HG03432 (cell line): ENCODE data around the gene ADGRF3.
"Not testable (repeated sequence)": the region's sequence is repeated elsewhere in the genome, so short reads cannot be mapped to it uniquely, and the experiment has no call there.

ENCODE experiments used
- ATAC-seq: cut with Tn5 transposase; IDR thresholded peaks from one replicate; pipeline ENCODE4 v1.9.1; 2021; ENCODE audit warnings: mild to moderate bottlenecking, moderate library complexity; ENCODE audit not compliant: unreplicated experiment

ADGRF3 gene

DNA sequence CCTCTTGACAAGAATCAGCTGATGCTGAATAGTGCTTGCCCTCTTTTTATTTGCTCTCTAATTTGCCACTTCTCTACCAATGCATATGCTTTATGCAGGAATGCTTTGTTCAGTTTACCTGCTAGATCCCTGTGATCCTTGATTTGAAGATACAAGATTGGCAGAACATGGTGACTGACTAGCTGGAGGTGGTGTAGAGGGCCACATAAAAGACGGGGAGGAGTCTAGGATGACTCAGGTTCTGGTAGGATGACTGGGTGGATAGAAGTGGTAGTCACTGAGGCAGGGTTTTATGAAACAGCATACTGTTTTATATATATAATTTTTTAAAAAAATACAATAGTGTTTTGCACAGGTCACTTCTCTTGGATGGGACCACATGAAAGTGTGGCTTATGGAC is 6.3 kb upstream of the ADGRF3 start:
- no peak for ATAC-seq

DNA sequence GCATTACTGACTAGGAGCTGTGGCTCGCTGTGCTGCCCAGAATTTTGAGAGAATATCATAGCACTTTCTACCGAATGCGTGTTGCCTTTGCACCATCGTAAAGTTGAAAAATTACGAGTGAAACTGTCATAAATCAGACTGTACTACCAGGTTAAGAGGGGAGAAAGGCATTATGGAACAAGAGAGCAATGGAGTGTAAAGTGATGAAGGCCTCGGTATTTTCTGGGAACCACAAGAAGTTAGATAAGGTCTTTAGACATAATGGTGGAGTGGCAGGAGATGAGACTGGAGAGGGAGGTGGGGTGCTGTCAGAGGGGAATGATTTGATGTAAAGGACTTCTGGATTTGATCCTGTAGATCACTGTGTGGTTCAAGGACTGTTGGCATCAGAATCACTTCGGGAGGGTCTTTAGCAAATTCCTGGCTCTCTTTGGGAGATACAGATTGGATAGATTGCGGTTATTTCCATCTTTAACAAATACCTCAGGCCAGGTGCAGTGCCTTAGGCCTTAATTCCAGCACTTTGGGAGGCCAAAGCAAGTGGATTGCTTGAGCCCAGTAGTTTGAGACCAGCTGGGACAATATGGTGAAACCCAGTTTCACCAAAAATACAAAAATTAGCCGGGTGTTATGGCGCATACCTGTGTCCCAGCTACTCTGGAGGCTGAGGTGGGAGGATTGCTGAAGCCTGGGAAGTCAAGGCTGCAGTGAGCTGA is 4.9 kb upstream of the ADGRF3 start:
- no peak for ATAC-seq

DNA sequence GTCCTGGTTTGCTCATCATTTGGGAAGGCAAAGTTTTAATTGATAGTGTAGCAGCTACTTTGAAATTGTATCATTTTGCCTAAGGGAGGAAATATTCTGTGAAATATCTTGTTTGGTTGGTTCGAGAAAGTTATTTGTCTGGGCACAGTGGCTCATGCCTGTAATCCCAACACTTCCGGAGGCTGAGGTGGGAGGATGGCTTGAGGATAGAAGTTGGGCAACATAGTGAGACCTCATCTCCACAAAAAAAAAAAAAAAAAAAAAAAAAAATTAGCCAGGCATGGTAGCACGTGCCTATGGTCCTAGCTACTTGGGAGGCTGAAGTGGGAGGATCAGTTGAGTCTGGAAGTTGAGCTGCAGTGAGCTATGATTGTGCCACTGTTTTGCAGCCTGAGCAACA is 3.1 kb upstream of the ADGRF3 start:
- ATAC-seq: no peak

DNA sequence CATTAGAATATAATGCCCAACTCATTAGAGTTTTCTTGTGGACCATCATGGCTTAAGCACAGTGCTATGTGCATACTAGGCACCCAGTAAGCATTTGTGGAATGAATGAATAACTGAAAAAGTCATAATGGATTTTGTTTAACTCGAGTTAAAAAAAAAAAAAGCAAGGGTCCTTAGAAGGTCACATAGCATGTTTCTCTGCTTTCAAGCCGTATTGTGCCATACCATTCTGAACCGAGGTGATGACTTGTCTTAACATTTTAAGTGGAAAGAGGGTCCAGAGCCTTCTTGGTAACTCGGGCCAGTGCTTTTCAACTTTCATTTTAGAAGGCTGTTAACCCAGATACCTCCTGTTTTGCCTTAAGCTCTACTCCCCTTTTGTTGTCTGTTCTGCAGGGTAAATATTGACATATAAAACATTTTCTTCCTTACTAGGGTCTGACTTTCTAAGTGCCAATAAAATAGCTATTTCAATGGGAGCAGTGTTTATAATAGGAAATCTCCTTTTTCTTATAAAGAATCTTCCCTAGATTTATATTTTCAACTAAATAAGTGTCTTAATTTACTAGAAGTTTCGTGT is 787 bp upstream of the ADGRF3 start:
- no peak for ATAC-seq

DNA sequence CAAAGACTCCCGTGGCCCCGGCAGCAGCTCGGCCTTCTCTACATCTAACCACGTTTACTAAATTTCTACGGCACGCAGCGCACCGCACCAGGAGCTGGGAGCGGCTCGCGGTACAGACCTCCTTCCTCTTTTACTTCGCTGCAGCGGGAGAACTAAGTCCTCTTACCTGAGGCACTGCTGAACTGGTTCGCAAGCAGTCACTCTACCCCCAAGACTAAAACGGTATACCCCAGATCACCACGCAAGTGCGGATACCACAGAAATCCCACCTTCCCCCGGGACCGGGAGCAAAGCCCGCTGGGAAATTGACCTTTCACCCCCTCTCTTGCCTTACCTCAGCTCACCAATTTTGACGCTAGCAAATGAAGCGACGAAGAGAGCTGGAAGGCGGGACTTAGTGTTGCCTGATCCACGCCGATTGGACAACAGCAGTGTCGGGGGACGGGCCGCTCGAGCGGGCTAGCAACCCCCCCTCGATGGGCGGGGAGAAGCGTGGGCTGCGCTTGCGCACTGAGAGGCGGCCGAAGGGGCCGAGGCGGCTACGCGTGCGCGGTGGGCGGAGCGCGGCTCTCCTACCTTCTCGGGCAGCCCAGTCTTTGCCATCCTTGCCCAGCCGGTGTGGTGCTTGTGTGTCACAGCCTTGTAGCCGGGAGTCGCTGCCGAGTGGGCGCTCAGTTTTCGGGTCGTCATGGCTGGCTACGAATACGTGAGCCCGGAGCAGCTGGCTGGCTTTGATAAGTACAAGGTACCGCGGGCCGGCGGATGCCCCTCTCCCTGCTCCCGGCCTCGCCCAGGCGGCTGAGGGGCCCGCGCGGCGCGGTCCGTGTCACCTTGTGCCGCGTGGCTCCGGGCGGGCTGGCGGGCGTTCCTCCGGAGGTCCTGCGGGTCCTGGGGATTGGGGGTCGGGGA is 790 bp downstream of the ADGRF3 start, which contains the start of gene SELENOI:
Gene SELENOI, plus strand, starts transcription at position 599 of the 909 bp plus-strand sequence. Its CDS starts 90 bp downstream, at position 689.
- peak; percentile 91 for ATAC-seq

DNA sequence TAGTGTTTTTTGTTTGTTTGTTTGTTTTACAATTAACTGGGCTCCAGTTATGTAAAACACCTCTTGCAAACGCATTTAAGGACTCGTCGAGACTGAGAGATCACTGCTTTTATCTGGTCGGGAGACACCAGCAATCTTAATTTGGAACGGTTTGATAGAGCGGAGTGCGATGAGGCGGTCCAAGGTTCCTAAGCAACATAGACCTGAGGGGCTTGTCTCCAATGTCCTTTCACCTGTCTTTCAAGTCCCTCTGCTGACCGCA is 1.4 kb downstream of the ADGRF3 start:
- no peak for ATAC-seq

DNA sequence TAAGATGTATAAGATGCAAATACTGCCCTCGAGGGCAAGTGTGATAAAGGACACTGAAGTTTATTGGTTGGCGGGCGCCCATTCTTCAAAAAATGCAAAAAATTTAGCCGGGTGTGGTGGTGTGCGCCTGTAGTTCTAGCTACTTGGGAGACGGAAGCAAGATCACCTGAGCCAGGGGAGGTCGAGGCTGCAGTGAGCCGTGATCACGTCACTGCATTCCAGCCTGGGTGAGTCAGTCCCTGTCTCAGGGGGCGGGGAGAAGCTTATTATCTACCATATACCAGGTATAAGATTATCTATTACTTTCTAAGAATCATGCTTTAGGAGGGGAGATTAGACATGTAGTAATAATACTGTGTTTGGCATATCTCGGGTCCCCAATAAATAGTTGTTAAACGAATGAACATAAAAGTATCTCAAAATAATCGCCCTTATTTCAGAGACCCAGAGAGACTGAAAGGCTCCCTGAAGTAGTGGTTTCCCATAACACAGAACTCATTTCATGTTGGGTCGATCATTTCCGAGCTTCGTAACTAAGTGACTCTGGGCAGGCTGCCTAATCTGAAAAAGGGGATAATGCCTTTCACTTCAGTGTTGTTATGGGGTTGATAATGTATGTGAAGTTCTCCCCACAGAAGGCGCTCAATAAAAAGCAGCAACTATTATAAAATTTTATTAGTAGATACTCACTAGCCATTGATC is 1.9 kb downstream of the ADGRF3 start:
- no peak for ATAC-seq

DNA sequence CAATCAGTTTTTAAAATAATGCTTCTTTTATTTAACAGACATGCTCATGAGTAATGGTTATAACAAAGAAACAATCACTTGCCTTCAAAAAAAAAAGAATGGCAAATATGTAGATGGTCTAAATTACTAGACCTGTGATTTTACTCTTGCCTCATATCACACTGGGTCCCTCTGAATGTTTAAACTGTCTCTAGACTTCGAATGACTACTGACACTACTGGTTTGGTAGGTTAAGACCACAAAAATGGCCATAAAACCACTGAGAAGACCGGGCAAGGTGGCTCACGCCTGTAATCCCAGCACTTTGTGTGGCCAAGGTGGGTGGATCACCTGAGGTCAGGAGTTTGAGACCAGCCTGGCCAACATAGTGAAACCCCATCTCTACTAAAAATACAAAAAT is 5.8 kb downstream of the ADGRF3 start:
- ATAC-seq: no peak

DNA sequence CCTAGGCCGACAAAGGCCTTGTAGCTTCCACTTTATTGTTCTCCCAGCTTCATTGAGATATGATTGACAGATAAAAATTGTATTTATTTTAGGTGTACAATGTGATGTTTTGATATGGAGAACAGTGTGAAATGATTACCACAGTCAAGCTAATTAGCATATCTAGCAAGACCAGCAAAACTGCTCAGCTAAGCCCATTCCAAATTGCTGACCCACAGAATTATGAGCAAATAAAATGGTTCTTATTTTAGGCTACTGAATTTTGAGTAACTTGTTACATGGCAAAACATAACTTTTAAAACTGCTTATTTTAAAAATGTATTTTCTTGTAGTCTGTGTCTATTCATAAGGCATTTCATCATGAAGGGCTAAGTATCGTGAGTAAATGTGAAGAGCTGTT is 9.3 kb downstream of the ADGRF3 start:
- no peak for ATAC-seq

DNA sequence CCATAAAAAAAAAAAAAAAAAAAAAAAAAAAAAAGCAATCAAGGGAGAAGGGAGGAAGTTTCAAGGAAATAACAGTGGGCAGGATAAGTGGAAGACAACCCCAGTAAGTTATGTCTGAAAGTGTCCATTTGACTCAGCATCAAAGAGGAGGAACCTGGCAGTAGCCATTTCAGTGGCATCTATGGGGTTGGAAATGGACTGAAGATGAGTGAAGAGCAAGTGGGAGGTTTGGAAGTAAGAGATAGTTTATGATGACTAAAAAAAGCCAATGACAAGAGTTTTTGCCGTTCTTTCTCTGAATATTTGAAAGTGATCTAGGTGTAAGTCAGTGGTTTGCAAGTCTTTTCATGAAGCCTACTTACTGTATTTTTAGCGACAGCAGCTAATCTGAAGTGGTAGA is 9.9 kb downstream of the ADGRF3 start:
- ATAC-seq: no peak

DNA sequence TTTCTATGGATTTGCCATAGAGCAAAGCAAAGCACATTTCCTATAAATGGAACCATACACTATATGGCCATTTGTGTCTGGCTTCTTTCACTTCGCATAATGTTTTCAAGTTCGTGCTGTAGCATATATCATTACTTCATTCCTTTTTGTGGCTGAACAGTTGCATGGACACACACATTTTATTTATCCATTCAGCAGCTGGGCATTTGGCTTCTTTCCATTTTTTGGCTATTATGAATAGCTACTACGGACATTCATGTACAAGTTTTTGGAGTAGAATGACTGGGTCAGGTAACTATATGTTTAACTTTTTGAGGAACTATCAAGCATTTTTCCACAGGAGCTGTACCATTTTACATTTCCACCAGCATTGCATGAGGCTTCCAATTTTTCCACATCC is 11.4 kb downstream of the ADGRF3 start:
- no peak for ATAC-seq

DNA sequence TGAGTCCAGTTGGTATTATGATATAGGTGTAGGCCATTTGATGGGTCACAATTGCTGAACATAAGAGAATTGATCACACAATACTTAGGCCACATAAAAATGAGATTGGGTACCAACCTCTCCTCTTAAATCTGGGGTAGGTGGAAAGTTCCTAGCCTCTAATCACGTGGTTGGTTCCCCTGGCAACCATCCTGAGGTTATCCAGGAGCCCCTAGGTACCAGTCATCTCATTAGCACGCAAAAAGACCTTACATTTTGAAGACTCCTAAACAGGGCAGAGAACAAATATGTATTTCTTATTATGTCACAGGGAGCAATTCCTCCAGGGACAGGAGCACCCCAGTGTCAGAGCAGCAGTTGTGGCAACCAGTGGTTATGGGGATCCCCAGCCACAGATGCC is 13.3 kb downstream of the ADGRF3 start:
- ATAC-seq: no peak

DNA sequence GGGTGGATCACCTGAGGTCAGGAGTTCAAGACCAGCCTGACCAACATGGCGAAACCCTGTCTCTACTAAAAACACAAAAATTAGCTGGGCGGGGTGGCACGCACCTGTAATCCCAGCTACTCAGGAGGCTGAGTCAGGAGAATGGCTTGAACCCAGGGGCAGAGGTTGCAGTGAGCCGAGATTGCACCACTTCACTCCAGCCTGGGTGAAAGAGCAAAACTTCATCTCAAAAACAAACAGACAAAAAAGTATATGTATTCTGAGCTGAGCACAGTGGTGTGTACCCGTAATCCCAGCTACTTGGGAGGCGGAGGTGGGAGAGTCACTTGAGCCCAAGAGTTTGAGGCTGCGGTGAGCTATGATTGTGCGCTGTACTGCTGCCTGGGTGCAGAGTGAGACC is 15.3 kb downstream of the ADGRF3 start:
- not testable (repeated sequence) for ATAC-seq

DNA sequence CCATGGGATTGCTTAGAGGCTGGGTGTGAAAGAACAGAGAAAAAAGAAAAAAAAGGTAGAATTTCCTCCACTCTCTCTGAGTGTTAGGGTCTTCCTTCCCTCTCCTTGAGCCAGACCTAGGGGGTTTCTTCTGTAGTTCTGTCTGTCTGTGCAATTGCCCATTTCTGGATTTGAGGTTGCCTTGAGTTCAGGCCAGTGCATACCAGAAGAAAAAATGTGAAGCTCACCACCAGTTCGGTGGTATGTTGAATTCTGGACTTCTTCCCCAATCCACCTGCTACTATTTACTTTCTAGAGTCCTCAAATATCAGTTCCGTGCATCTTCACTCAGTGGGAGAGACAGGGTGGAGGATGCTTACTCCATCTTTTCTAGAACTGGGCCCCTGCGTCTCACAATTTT is 16.0 kb downstream of the ADGRF3 start:
- ATAC-seq: no peak

DNA sequence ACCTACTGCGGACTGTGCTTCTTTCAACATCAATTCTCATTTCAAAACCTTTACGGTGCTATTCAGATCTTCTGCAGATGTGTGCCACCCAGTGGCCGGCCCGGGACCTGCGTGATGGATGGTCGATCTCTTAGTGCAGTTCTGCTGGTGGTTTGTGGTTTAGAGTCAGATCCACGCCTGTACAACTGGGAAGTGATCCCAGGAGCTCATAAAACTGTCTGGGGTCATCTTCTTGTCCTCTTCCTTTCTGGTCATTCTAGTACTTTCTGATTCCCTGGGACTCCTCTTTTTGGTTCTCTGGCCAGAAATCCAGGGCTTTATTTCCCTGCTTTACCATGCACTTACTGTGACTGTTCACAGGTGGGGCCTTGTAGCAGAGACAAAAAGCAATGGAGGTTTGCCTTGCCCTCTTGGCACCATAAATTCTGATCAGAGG is 16.5 kb downstream of the ADGRF3 start:
- ATAC-seq: peak; percentile 73

DNA sequence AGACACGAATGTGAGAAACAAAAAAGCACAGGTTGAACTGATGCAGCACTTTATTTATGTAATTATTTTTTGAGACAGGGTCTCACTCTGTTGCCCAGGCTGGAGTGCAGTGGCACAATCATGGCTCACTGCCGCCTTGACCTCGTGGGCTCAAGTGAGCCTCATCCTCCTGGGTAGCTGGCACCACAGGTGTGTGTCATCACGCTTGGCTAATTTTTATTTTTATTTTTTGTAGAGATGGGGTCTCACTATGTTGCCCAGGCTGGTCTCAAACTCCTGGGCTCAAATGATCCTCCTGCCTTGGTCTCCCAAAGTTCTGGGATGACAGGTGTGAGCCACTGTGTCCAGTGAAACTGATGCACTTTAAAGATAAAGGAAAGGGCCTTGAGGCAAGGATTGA is 17.5 kb downstream of the ADGRF3 start:
- not testable (repeated sequence) for ATAC-seq

DNA sequence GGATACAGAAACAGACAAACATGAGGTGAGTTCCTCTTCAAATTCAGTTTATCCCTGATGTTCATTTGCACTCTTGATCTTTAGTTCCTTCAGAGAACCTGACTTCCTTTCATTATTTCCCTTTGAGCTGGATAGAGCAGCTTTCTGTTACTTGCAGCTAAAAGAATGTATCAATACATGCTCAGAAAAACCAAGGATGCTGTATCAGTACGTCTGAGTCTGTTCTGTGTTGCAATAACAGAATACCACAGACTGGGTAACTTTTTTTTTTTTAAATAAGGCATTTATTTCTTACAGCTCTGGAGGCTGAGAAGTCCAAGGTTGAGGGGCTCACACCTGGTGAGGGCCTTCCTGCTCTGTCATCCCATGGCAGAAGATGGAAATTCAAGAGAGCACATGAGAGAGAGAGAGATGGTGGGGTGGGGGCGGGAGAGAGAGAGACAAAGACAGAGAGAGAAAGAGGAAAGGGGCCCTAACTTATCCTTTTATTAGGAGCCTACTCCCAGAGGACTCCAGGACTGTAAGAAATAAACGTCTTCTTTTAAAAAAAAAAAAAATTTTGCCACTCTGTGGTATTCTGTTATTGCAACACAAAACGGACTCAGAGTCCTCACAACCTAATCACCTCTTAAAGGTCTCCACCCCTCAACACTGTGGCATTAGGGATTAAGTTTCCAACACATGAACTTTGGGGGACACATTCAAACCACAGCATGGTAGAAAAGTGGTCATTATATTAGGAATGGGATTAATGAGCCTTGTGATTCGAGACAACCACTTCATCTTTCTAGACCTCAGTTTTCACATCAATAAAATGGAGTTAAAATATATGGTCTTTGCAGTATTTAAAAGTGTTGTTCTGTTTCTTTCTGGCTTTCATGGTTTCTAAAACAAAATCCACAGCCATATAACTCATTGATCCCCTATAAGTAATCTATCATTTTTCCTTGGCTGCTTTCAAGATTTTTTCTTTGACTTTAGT is 19.0 kb downstream of the ADGRF3 start:
- ATAC-seq: no peak

DNA sequence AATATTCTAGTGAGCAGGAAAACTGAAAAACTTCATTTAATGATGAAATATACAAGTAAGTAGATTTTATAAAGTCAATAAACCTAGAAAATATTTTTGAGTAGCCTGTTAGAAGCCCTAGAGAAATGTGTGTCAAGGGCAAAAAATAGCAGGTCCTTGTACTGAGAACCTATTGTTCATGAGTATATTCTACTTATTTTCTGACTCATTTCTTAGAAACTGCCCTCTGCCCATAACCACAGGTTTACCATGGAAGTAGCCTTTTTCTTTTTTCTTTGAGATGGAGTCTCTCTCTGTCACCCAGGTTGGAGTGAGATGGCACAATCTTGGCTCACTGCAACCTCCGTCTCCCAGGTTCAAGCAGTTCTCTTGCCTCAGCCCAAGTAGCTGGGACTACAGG is 20.1 kb downstream of the ADGRF3 start:
- no peak for ATAC-seq

DNA sequence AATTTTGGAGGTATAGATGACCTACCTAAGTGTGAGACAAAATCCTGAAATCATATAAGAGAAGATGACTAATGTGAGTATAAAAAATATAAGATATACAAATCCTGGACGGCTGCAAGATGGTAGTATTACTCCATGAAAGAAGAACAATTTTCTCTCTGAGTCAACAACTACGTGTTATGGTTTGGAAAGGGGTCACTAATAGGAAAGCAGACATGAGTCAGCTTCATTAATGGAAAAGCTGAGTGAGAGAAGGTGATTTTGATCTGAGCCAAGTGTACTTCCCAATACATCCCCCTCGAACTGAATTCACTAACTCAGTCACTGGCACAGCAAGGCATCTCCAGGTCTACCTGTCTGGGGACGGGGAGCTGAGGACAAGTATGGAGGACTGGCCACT is 20.7 kb downstream of the ADGRF3 start:
- no peak for ATAC-seq

DNA sequence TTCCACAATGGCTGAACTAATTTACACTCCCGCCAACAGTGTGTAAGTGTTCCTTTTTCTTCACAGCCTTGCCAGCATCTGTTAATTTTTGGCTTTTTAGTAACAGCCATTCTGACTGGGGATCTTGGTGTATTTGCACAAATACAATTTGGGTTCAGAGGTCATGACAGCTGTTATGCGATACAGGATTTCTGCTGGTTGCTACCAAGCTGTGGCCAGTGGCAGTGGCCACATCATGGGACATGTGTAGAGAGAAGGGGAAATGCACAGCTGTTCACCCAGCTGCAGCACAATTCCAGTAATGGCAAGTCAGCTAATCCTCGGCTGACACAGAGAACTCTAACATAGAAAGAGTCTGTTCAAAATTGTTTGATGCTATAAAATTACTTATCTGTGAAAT is 21.7 kb downstream of the ADGRF3 start:
- ATAC-seq: no peak
